K562 (cell line): ENCODE data around the gene SLC2A4. TPM values are rescaled to one million over a fixed set of nuclear protein-coding genes. Genes with fewer than 3 reads are reported as not detected.

Experiments
- ATAC-seq: fragments of 200-7000 bp; cut with Tn5 transposase; 3 replicates; pipeline ENCODE4 v1.9.1; 2020; ENCODE audit warnings: moderate library complexity
- BruUV-seq: library from RNA; stranded (reverse); fragments of 400-500 nt; replicated peaks from 2 replicates; lab custom pipeline; 2021; lab: Mats Ljungman, UMichigan
- CTCF ChIA-PET: fragments of 300-600 bp; formaldehyde crosslinking; extraction: SDS; loops from one replicate; lab custom pipeline; 2021; ENCODE audit warnings: low intra/inter-chr PET ratio; lab: Yijun Ruan, JAX
- POLR2A ChIA-PET: fragments of 300-600, 350-650 bp; sonication (Branson Sonifier 250); formaldehyde crosslinking; extraction: SDS; loops from one replicate; lab custom pipeline; 2021; ENCODE audit warnings: antibody characterized with exemption, inconsistent platforms; lab: Yijun Ruan, JAX
- DNase-seq, 4 experiments: peaks; one replicate each; pipeline versions ENCODE4 v3.0.0 to v3.0.0-alpha.2; 2011 to 2018; ENCODE audit warnings: low spot score in 3 of 4, mixed read lengths in 3 of 4; ENCODE audit errors: extremely low read depth in 1 of 4
- FAIRE-seq: peaks from 2 replicates; lab custom pipeline; 2011; peaks lifted over from hg19 to GRCh38; lab: Jason Lieb, UNC
- H2AFZ ChIP-seq: 2 replicates; pipeline ENCODE4 v1.6.0; 2011; ENCODE audit warnings: low read depth, low read length, control low read depth, inconsistent platforms
- H3K27ac ChIP-seq: fragments of 200-600 bp; 3 replicates; pipeline ENCODE4 v1.8.0; 2011; ENCODE audit warnings: low read depth, mild to moderate bottlenecking, control low read depth, inconsistent platforms, low read length, moderate library complexity, mixed read lengths; ENCODE audit errors: extremely low read depth
- H3K27me3 ChIP-seq, 2 experiments: fragments of 300-600 bp in 1 of 2; 2 replicates in 1 of 2; 3 replicates in 1 of 2; pipeline versions ENCODE4 v1.6.0 to v1.8.0; 2011; ENCODE audit warnings: inconsistent platforms in 2 of 2, low read length in 2 of 2, mild to moderate bottlenecking in 1 of 2, mixed read lengths in 1 of 2, moderate library complexity in 1 of 2; ENCODE audit not compliant: control insufficient read depth in 2 of 2, insufficient read depth in 2 of 2
- H3K36me3 ChIP-seq: fragments of 300-600 bp; 3 replicates; pipeline ENCODE4 v1.8.0; 2011; ENCODE audit warnings: mild to moderate bottlenecking, low read length, inconsistent platforms; ENCODE audit not compliant: control insufficient read depth, insufficient read depth
- H3K4me1 ChIP-seq, 2 experiments: fragments of 200-600 bp in 1 of 2; replicated peaks in 1 of 2; 2 replicates in 1 of 2; 3 replicates in 1 of 2; pipeline versions ENCODE4 v1.5.1 to v1.8.0; 2011; ENCODE audit warnings: inconsistent platforms in 2 of 2, low read length in 2 of 2, mild to moderate bottlenecking in 1 of 2, mixed read lengths in 1 of 2, moderate library complexity in 1 of 2; ENCODE audit not compliant: control insufficient read depth in 2 of 2, insufficient read depth in 2 of 2
- H3K4me2 ChIP-seq: 2 replicates; pipeline ENCODE4 v1.6.1; 2011; ENCODE audit warnings: low read length, control low read depth, inconsistent platforms, mixed read lengths; ENCODE audit not compliant: insufficient read depth
- H3K4me3 ChIP-seq: fragments of 200-600 bp; sonication (generic), shearing (Covaris generic); 2 replicates; pipeline ENCODE4 v1.5.1; 2016; ENCODE audit warnings: control low read depth, inconsistent platforms
- H3K79me2 ChIP-seq: fragments of 200-600 bp; 3 replicates; pipeline ENCODE4 v1.8.0; 2011; ENCODE audit warnings: low read length, inconsistent platforms; ENCODE audit not compliant: control insufficient read depth, insufficient read depth
- H3K9ac ChIP-seq, 2 experiments: 2 replicates each; pipeline versions ENCODE4 v1.6.0 to v1.6.1; 2011; ENCODE audit warnings: low read depth in 2 of 2, low read length in 2 of 2, control low read depth in 1 of 2, inconsistent platforms in 1 of 2, mild to moderate bottlenecking in 1 of 2, mixed read lengths in 1 of 2; ENCODE audit not compliant: insufficient read depth in 1 of 2
- H3K9me1 ChIP-seq: one replicate; pipeline ENCODE4 v1.6.0; 2011; ENCODE audit warnings: inconsistent platforms, mild to moderate bottlenecking, low read length, moderate library complexity; ENCODE audit not compliant: control insufficient read depth, insufficient read depth
- H3K9me3 ChIP-seq: replicated peaks from 2 replicates; pipeline ENCODE4 v1.5.1; 2011; ENCODE audit warnings: low read depth, low read length, inconsistent platforms; ENCODE audit not compliant: control insufficient read depth, insufficient read depth
- H4K20me1 ChIP-seq: replicated peaks from 2 replicates; pipeline ENCODE4 v1.6.1; 2011; ENCODE audit warnings: low read length, inconsistent platforms, mixed read lengths; ENCODE audit not compliant: control insufficient read depth, insufficient read depth
- CBX5 ChIP-seq: IDR thresholded peaks from 2 replicates; pipeline ENCODE4 v1.6.1; 2014; ENCODE audit warnings: low read depth, borderline replicate concordance
- CREM ChIP-seq: IDR thresholded peaks from 2 replicates; pipeline ENCODE4 v1.6.1; 2014; ENCODE audit warnings: antibody characterized with exemption, low read depth
- EZH2 ChIP-seq: IDR thresholded peaks from 2 replicates; pipeline ENCODE4 v1.6.1; 2012; ENCODE audit warnings: low read depth, mild to moderate bottlenecking, inconsistent platforms, low read length, borderline replicate concordance
- GMEB1 ChIP-seq: fragments of 250-450 bp; sonication (Bioruptor Pico); IDR thresholded peaks from 2 replicates; pipeline ENCODE4 v1.4.0; 2020; ENCODE audit warnings: mild to moderate bottlenecking
- MAX ChIP-seq: sonication (generic); formaldehyde crosslinking; IDR thresholded peaks from 2 replicates; pipeline ENCODE4 v1.9.0; 2022; ENCODE audit warnings: mild to moderate bottlenecking, missing genetic modification reagents
- MNT ChIP-seq, 2 experiments: fragments of 450-650 bp; conservative IDR thresholded peaks; 2 replicates each; pipeline ENCODE4 v1.6.1; 2017; ENCODE audit warnings: mild to moderate bottlenecking in 2 of 2, moderate library complexity in 2 of 2
- NFIX ChIP-seq: fragments of 250-450 bp; sonication (Bioruptor Pico); IDR thresholded peaks from 2 replicates; pipeline ENCODE4 v1.4.0; 2020; ENCODE audit warnings: low read depth, mild to moderate bottlenecking, moderate library complexity
- PBX2 ChIP-seq, 2 experiments: IDR thresholded peaks in 1 of 2; conservative IDR thresholded peaks in 1 of 2; 2 replicates each; pipeline ENCODE4 v1.6.1; 2016; ENCODE audit warnings: low read depth in 2 of 2, mild to moderate bottlenecking in 1 of 2, missing compliant biosample characterization in 1 of 2, missing genetic modification characterization in 1 of 2, moderate library complexity in 1 of 2
- SIN3B ChIP-seq: fragments of 450-650 bp; IDR thresholded peaks from 2 replicates; pipeline ENCODE4 v1.6.1; 2017; ENCODE audit warnings: low read depth, mild to moderate bottlenecking, moderate library complexity
- SRSF3 ChIP-seq: fragments of 200-400 bp; formaldehyde crosslinking; IDR thresholded peaks from 2 replicates; pipeline ENCODE4 v1.6.1; 2016; ENCODE audit warnings: mild to moderate bottlenecking, low read length, moderate library complexity; ENCODE audit not compliant: insufficient read depth
- ZNF282 ChIP-seq: sonication (generic); formaldehyde crosslinking; IDR thresholded peaks from 2 replicates; pipeline ENCODE4 v1.8.1; 2023; ENCODE audit warnings: missing genetic modification reagents
- ZNF511 ChIP-seq: sonication (generic); formaldehyde crosslinking; IDR thresholded peaks from 2 replicates; pipeline ENCODE4 v1.8.0; 2022; ENCODE audit warnings: mild to moderate bottlenecking, missing genetic modification reagents
- WGBS: fragments of 100-300 bp; shearing (Covaris generic); methylation state at CpG from one replicate; pipeline ENCODE4 v1.1.6; 2016; ENCODE audit warnings: low coverage, mixed read lengths; ENCODE audit not compliant: insufficient coverage; ENCODE audit errors: missing lambda C conversion rate; 5-methylcytosine and 5-hydroxymethylcytosine counted together
- in situ Hi-C: fragments of 300-500 bp; cut with MboI; formaldehyde crosslinking; loops from 4 replicates; pipeline ENCODE4 v1.15.0; 2018; ENCODE audit warnings: inconsistent platforms, mixed read lengths
- intact Hi-C: fragments of 100-400 bp; cut with micrococcal nuclease; formaldehyde crosslinking; loops from 2 replicates; pipeline ENCODE4 v1.14.2; 2022
- polyA plus RNA-seq, 8 experiments: library from polyadenylated mRNA; depleted of rRNA in 4 of 8; stranded (reverse) in 5 of 8; unstranded in 3 of 8; fragments of >200 nt; fragmentation: Nextera tagmentation in 2 of 8; fragmentation: Illumina TruSeq in 1 of 8; extraction: Ambion mirVana in 2 of 8; extraction: Trizol in 1 of 8; gene quantifications; 2 replicates each; pipeline versions ENCODE4 v1.2.1 to v1.2.3, GENCODE V29; 2011 to 2014; ENCODE audit warnings: inconsistent platforms in 1 of 8, missing spikeins in 1 of 8
- total RNA-seq, 7 experiments: library from RNA; depleted of rRNA in 6 of 7; stranded (reverse); fragments of >200 nt in 6 of 7; fragmentation: Illumina TruSeq in 2 of 7; extraction: Trizol in 2 of 7; gene quantifications; 2 replicates each; pipeline versions ENCODE4 v1.2.1 to v1.2.3, GENCODE V29; 2011 to 2021; ENCODE audit warnings: low replicate concordance in 1 of 7

The SLC2A4 gene
- total and polyA plus RNA-seq, 9 of the 15 experiments (the other 6 are each of a cell fraction or from before 2014, with no cell fraction given): 0.74 to 3.5 (median 1.6) TPM

GRCh38 chr17:7307686-7308624 is 26.4 kb downstream of the SLC2A4 start:
- no peaks in the 10 kb centered on the region for H3K27me3 ChIP-seq
- in situ Hi-C loops: no loop called here
- BruUV-seq: no TSS peak
- peak overlapping the region; percentile 97 for H3K4me2 ChIP-seq
- 1% methylated on average over 10 of the region's 104 CpGs for WGBS
- H3K4me1 ChIP-seq: peaks cover 20 to 22% of the 10 kb centered on the region in 2 experiments
- ATAC-seq (peak; percentile 25), FAIRE-seq (no peak), DNase-seq (peak; percentile 49 to 65 (median 57))
- no peaks in the 10 kb centered on the region for H3K9me3 ChIP-seq
- peaks cover 11% of the 10 kb centered on the region for H3K9me1 ChIP-seq
- H3K27ac ChIP-seq: peak overlapping the region; percentile 93
- peaks cover 43% of the 10 kb centered on the region for H3K79me2 ChIP-seq
- H3K36me3 ChIP-seq: peaks cover 44% of the 10 kb centered on the region
- intact Hi-C loops: no loop called here
- no peak overlapping the region for H2AFZ ChIP-seq
- peak overlapping the region; percentile 99 for H3K9ac ChIP-seq
- H3K4me3 ChIP-seq: peak overlapping the region; percentile 96
- H4K20me1 ChIP-seq: peaks cover 35% of the 10 kb centered on the region
- POLR2A ChIA-PET: interaction anchor here (0.5 to 1.6 kb wide), 4 partner anchors 9 to 25 kb away, joined by 3 to 5 read pairs (median 4); no protein-coding TSS in a partner anchor
- CTCF ChIA-PET: interaction anchor here (0.7 kb wide), 1 partner anchor 56 kb away, joined by 3 read pairs; the partner anchor contains the start of gene ELP5
- TF ChIP-seq GMEB1 (CRISPR knock-in tag) (0 out of 2 replicates have a peak, but pooled peaks have one; percentile 37), PBX2 (CRISPR knock-in tag; IDR thresholded peaks at IDR 0.05; ENCODE audit: low read depth) (no peak), PBX2 (tag; conservative IDR thresholded peaks at IDR 0.05; ENCODE audit: low read depth) (no peak), CREM (peak; percentile 80), NFIX (no peak), MAX (CRISPR knock-in tag) (peak; percentile 90), ZNF511 (CRISPR knock-in tag) (no peak; the same call in none of the 2 replicates), MNT (conservative IDR thresholded peaks at IDR 0.05) (peak; percentile 55 to 71), SIN3B (peak; percentile 38; the same call in 1 of the 2 replicates), SRSF3 (0 out of 2 replicates have a peak, but pooled peaks have one; percentile 63), CBX5 (no peak), ZNF282 (CRISPR knock-in tag) (peak; percentile 39; the same call in 1 of the 2 replicates), EZH2 (no peak)
